GM13977 (cell line): ENCODE results near the gene COL20A1.

Experiments used
- DNase-seq: peaks from one replicate; pipeline ENCODE4 v3.0.0; 2012; ENCODE audit warnings: low spot score
- in situ Hi-C: fragments of 300-500 bp; cut with MboI; formaldehyde crosslinking; loops from one replicate; pipeline ENCODE4 v1.12.0; 2022; ENCODE audit warnings: low sequenced_read_pairs, low pct_unique_long_range_greater_than_20kb, mixed read lengths, inconsistent platforms; ENCODE audit not compliant: unreplicated experiment
- TF ChIP-seq, protein P1 (sequence below): IDR thresholded peaks from 2 replicates; pipeline ENCODE4 v1.5.1; 2012; ENCODE audit warnings: mild to moderate bottlenecking, control low read depth; ENCODE audit not compliant: insufficient read depth; ENCODE audit errors: extremely low read depth, missing control alignments

The COL20A1 gene

DNA sequence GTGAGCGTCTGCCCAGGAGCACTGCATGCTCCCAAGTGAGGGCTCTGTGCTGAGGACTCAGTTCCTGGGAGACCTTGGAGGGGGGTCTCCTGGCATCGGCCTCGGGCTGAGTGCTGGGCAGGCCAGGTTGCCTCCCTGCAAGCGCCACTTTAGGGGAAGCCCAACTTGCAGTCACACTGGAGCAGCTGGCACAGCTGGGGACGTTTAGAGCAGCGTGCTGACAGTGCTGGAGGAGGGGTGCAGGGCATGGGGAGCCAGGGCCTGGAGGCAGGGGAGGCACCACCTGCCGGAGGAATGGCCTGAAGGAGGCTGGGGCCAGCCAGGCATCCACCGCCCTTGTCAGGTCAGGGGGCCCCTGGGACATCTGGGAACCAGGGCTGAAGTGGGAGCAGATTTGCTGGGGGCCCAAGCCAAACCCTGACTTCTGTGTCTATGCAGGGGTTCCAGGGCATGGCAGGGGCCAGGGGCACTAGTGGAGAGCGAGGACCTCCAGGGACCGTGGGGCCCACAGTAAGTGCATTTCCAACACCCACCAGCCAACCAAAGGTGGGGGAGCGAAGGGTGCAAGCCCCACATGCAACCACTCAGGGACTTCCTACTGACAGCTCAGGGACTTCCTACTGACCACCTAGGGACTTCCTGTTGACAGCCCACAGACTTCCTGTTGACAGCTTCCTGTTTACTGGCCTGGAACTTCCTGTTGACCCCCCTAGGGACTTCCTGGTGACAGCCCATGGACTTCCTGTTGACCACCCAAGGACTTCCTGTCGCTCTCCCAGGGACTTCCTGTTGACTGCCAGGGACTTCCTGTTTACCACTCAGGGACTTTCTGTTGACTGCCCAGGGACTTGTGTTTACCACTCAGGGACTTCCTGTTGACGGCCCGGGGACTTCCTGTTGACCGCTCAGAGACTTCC is 33.6 kb downstream of the COL20A1 start:
- in situ Hi-C loops = loop anchor here (25.0 kb wide), 1 partner anchor 89 kb away; the partner anchor contains the start of gene BIRC7
- TF ChIP-seq, protein P1, sequence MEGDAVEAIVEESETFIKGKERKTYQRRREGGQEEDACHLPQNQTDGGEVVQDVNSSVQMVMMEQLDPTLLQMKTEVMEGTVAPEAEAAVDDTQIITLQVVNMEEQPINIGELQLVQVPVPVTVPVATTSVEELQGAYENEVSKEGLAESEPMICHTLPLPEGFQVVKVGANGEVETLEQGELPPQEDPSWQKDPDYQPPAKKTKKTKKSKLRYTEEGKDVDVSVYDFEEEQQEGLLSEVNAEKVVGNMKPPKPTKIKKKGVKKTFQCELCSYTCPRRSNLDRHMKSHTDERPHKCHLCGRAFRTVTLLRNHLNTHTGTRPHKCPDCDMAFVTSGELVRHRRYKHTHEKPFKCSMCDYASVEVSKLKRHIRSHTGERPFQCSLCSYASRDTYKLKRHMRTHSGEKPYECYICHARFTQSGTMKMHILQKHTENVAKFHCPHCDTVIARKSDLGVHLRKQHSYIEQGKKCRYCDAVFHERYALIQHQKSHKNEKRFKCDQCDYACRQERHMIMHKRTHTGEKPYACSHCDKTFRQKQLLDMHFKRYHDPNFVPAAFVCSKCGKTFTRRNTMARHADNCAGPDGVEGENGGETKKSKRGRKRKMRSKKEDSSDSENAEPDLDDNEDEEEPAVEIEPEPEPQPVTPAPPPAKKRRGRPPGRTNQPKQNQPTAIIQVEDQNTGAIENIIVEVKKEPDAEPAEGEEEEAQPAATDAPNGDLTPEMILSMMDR = no peak
- no peak for DNase-seq

DNA sequence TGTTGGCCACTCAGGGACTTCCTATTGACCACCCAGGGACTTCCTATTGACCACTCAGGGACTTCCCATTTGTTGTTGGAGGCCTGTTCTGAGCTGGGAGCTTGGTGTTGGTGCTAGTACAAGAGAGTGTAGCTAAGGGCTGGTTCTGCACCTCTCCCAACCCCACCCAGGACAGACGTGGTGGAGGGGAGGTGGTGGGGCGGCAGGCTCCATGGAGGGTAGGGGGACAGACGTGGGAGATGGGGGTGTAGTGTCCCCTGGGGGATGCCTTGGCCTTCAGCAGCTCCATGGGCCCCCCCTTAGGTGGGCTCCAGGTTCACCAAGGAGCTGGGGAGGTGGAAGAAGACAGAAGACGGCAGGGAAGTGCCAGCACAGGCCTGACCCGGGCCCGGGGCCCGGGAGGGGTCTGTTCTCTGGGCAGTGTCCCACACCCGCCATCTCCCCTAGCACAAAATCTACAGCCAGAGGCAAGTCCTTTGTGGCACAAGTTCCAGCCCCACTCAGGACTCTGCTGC is 34.3 kb downstream of the COL20A1 start:
- no peak for DNase-seq
- in situ Hi-C loops = loop anchor here (25.0 kb wide), 1 partner anchor 90 kb away; the partner anchor contains the start of gene BIRC7
- TF ChIP-seq, protein P1 = no peak

DNA sequence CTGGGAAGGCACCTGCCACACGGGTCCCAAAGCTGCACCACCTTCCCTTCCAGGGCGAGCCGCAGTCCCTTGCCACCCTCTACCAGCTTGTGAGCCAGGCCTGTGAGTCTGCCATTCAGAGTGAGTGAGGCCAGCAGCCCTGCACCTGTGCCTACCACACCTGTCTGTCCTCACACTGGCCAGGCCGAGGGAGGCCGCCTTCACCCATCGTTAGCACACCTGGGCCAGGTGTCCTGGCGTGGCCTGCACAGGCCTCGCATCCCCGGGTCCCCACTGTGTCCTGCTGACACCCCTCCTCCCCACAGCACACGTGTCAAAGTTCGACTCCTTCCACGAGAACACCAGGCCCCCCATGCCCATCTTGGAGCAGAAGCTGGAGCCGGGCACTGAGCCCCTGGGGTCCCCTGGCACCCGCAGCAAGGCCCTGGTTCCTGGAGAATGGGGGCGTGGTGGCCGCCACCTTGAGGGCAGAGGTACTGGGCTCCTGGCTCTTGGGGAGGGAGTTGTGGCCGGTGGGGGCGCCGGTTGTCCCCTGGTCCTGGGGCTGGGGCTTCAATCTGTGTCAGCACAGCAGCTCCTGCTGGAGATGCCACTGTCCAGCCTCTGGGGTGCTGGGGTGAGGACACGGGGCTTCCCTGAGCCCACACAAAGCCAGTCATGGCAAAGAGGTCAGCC is 35.2 kb downstream of the COL20A1 start:
- no peak for DNase-seq
- in situ Hi-C loops = loop anchor here (25.0 kb wide), 1 partner anchor 91 kb away; the partner anchor contains the start of gene BIRC7
- TF ChIP-seq, protein P1 = no peak

- DNase-seq = no peak
- in situ Hi-C loops = loop anchor here (25.0 kb wide), 1 partner anchor 91 kb away; the partner anchor contains the start of gene BIRC7
- TF ChIP-seq, protein P1 = no peak
Measured at GRCh38 chr20:63328718-63329275, 35.8 kb downstream of the COL20A1 start.

GRCh38 chr20:63329331-63330083 is 36.5 kb downstream of the COL20A1 start:
- no peak for DNase-seq
- in situ Hi-C loops = loop anchor here (25.0 kb wide), 1 partner anchor 92 kb away; the partner anchor contains the start of gene BIRC7
- TF ChIP-seq, protein P1 = no peak
